Stimulated activated CD4-positive, alpha-beta T cell treated with anti-CD3 and anti-CD28 coated beads, Interleukin-4, amount 100 ng/mL, for 24 hours (primary cell): ENCODE data around the gene MYD88.
"Not testable (repeated sequence)": the region's sequence is repeated elsewhere in the genome, so short reads cannot be mapped to it uniquely, and the experiment has no call there.

ENCODE experiments used
- DNase-seq: peaks from one replicate; pipeline ENCODE4 v3.0.0-alpha.2; 2020

The MYD88 gene

GRCh38 chr3:38147421-38147820 lies 9.0 kb downstream of the MYD88 start:
- DNase-seq = no peak

GRCh38 chr3:38148311-38148882 lies 9.9 kb downstream of the MYD88 start:
- DNase-seq = no peak

- DNase-seq = no peak
Observed at GRCh38 chr3:38149708-38150107, 11.2 kb downstream of the MYD88 start.

- DNase-seq = no peak
Observed at GRCh38 chr3:38150780-38151528, 12.5 kb downstream of the MYD88 start.

GRCh38 chr3:38151667-38152265 lies 13.3 kb downstream of the MYD88 start:
- no peak for DNase-seq

- DNase-seq = no peak
Observed at GRCh38 chr3:38152609-38153008, 14.1 kb downstream of the MYD88 start.

GRCh38 chr3:38153221-38153620 lies 14.8 kb downstream of the MYD88 start:
- DNase-seq = no peak

GRCh38 chr3:38154033-38154494 lies 15.6 kb downstream of the MYD88 start:
- DNase-seq = no peak

- no peak for DNase-seq
Observed at GRCh38 chr3:38154625-38155255, 16.3 kb downstream of the MYD88 start.

- DNase-seq = no peak
Observed at GRCh38 chr3:38155825-38156224, 17.4 kb downstream of the MYD88 start.

GRCh38 chr3:38157117-38157516 lies 18.7 kb downstream of the MYD88 start:
- no peak for DNase-seq

- no peak for DNase-seq
Observed at GRCh38 chr3:38157595-38157994, 19.1 kb downstream of the MYD88 start.

GRCh38 chr3:38158472-38158871 lies 20.0 kb downstream of the MYD88 start:
- no peak for DNase-seq

- not testable (repeated sequence) for DNase-seq
Observed at GRCh38 chr3:38160704-38161103, 22.2 kb downstream of the MYD88 start.

GRCh38 chr3:38163117-38163840 lies 24.8 kb downstream of the MYD88 start:
- no peak for DNase-seq

GRCh38 chr3:38163841-38164642 lies 25.6 kb downstream of the MYD88 start:
- DNase-seq = no peak

- DNase-seq = no peak
Observed at GRCh38 chr3:38164643-38164951, 26.1 kb downstream of the MYD88 start.

- DNase-seq = peak; percentile 97
Observed at GRCh38 chr3:38164952-38165721, 26.7 kb downstream of the MYD88 start, which contains the start of gene OXSR1. Gene OXSR1, plus strand, starts transcription at chr3:38165537. Its CDS starts 340 bp downstream, at chr3:38165877.

- no peak for DNase-seq
Observed at GRCh38 chr3:38165722-38166387, 27.4 kb downstream of the MYD88 start.

GRCh38 chr3:38167591-38167990 lies 29.1 kb downstream of the MYD88 start:
- DNase-seq = no peak
